Measurements from ENCODE around the gene PLEKHM2.
A peak's percentile ranks its signal among the peaks of the same experiment; 100 is the strongest.
"Not testable (repeated sequence)": the region's sequence is repeated elsewhere in the genome, so short reads cannot be mapped to it uniquely, and the experiment has no call there.

PLEKHM2 gene

GRCh38 chr1:15684042-15684461, at the start of gene PLEKHM2:
Gene PLEKHM2, plus strand, starts transcription at chr1:15684320. Its CDS starts 239 bp downstream, at chr1:15684559.
- DNase-seq, result no peak

GRCh38 chr1:15636436-15636835, 47.7 kb upstream of the PLEKHM2 start:
- DNase-seq, result no peak

- DNase-seq, result no peak
Measured at GRCh38 chr1:15637826-15638225, 46.3 kb upstream of the PLEKHM2 start.

- no peak for DNase-seq
Measured at GRCh38 chr1:15639262-15639661, 44.9 kb upstream of the PLEKHM2 start.

GRCh38 chr1:15639931-15640330, 44.2 kb upstream of the PLEKHM2 start:
- DNase-seq, result no peak

- no peak for DNase-seq
Measured at GRCh38 chr1:15640667-15641066, 43.5 kb upstream of the PLEKHM2 start.

- no peak for DNase-seq
Measured at GRCh38 chr1:15649937-15650336, 34.2 kb upstream of the PLEKHM2 start.

GRCh38 chr1:15650433-15650832, 33.7 kb upstream of the PLEKHM2 start:
- DNase-seq, result no peak

- DNase-seq, result not testable (repeated sequence)
Measured at GRCh38 chr1:15652130-15652529, 32.0 kb upstream of the PLEKHM2 start.

GRCh38 chr1:15654091-15654690, 29.9 kb upstream of the PLEKHM2 start:
- DNase-seq, result no peak

GRCh38 chr1:15656464-15656863, 27.7 kb upstream of the PLEKHM2 start:
- DNase-seq, result no peak

GRCh38 chr1:15657021-15657420, 27.1 kb upstream of the PLEKHM2 start:
- DNase-seq, result no peak

- DNase-seq, result no peak
Measured at GRCh38 chr1:15660151-15660550, 24.0 kb upstream of the PLEKHM2 start.

- no peak for DNase-seq
Measured at GRCh38 chr1:15662477-15662876, 21.6 kb upstream of the PLEKHM2 start.

- DNase-seq, result no peak
Measured at GRCh38 chr1:15663925-15664324, 20.2 kb upstream of the PLEKHM2 start.

GRCh38 chr1:15667362-15667761, 16.8 kb upstream of the PLEKHM2 start:
- DNase-seq, result peak in 1 of 2 experiments; percentile 11

- DNase-seq, result no peak
Measured at GRCh38 chr1:15668089-15668754, 15.9 kb upstream of the PLEKHM2 start.

GRCh38 chr1:15669074-15669473, 15.0 kb upstream of the PLEKHM2 start:
- no peak for DNase-seq

GRCh38 chr1:15669864-15670263, 14.3 kb upstream of the PLEKHM2 start:
- DNase-seq, result no peak

- no peak for DNase-seq
Measured at GRCh38 chr1:15671430-15671829, 12.7 kb upstream of the PLEKHM2 start.

- no peak for DNase-seq
Measured at GRCh38 chr1:15674386-15675159, 9.5 kb upstream of the PLEKHM2 start.

- DNase-seq, result no peak
Measured at GRCh38 chr1:15676010-15676409, 8.1 kb upstream of the PLEKHM2 start.

GRCh38 chr1:15676688-15677661, 7.1 kb upstream of the PLEKHM2 start:
- no peak for DNase-seq
